Activated CD8-positive, alpha-beta memory T cell treated with anti-CD3 and anti-CD28 coated beads, Interleukin-2, amount 50 U/mL, for 48 hours (primary cell): ENCODE data around the gene LINGO1.

Experiments used
- DNase-seq: peaks from one replicate; pipeline ENCODE4 v3.0.0-alpha.2; 2020

Gene LINGO1

GRCh38 chr15:77630956-77631744, 1.6 kb downstream of the LINGO1 start:
- no peak for DNase-seq

DNA sequence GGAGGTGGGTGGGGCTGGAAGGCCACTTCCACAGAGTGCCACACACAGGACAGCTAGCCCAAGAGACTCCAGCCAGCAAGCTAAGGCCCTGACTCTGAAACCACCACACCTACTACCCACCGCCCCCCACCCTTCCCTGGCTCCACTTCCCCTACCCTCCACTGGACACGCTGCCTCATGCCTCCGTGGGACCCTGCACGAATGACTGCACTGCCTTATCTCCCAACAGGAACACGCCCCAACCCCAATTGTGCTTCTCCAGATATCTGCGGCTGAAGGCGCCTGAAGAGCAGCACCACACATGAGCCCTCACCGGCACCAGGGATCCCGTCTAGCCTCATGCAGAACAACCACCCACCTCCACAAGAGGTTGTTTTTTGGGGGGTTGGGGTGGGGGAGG, 2.7 kb downstream of the LINGO1 start:
- DNase-seq, result no peak

GRCh38 chr15:77629070-77630030, 3.4 kb downstream of the LINGO1 start:
- DNase-seq, result no peak

DNA sequence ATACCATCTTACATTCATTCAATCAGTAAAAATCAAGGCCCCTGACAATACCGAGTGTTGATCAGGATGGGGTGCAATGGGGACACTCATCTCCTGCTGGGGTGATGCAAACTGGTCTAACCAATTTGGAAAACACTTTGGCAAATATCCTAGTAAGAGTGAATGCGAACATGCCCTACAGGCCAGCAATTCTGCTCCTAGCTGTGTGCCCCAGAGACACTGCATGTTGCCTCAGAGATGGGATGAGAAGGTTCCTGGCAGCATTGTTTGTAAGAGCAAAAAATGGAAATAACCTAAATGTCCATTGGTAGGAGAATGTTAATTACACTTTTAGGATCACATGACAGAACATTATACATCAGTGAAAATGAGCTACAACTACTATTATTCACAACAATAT, 4.7 kb downstream of the LINGO1 start:
- no peak for DNase-seq

- no peak for DNase-seq
Observed at GRCh38 chr15:77627581-77627980, 5.1 kb downstream of the LINGO1 start.

DNA sequence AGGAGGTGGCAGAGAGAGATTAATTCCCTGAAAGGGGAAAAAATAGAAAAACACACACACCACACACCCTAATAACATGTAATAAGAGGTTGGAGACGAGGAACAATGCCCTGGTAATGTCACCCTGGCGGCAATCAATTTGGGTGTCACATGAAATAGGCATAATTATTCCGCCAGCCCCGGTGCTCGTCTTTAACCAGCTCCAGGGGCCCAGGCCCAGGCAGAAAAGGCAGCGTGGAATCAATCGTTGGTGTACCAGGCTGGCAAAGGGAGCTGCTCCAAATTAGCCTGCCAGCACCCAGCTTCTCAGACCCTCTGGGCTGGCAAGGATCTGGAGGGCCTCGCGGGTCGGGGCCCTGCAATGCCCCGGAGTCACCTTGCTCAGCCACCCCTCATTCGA, 5.6 kb downstream of the LINGO1 start:
- DNase-seq, result no peak

DNA sequence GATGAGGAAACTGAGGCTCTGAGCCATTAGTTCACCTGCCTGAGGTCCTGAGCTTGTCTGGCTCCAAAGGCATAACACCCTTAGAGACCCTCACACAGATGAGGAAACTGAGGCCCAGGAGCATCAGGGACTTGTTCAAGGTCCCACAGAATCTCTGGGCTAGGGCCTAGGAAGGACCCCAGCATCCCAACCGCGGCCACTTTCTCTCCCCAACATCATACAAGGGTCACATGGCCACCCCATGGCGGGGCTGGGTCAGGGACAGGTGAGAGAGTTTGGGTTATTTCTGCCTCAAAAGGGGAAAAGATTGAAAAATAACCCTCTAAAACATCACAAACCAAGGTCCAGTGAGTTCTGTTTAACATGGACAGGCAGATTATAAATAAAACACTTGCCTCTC, 6.7 kb downstream of the LINGO1 start:
- DNase-seq, result no peak

GRCh38 chr15:77625376-77625775, 7.3 kb downstream of the LINGO1 start:
- no peak for DNase-seq

GRCh38 chr15:77624868-77625267, 7.8 kb downstream of the LINGO1 start:
- DNase-seq, result no peak

DNA sequence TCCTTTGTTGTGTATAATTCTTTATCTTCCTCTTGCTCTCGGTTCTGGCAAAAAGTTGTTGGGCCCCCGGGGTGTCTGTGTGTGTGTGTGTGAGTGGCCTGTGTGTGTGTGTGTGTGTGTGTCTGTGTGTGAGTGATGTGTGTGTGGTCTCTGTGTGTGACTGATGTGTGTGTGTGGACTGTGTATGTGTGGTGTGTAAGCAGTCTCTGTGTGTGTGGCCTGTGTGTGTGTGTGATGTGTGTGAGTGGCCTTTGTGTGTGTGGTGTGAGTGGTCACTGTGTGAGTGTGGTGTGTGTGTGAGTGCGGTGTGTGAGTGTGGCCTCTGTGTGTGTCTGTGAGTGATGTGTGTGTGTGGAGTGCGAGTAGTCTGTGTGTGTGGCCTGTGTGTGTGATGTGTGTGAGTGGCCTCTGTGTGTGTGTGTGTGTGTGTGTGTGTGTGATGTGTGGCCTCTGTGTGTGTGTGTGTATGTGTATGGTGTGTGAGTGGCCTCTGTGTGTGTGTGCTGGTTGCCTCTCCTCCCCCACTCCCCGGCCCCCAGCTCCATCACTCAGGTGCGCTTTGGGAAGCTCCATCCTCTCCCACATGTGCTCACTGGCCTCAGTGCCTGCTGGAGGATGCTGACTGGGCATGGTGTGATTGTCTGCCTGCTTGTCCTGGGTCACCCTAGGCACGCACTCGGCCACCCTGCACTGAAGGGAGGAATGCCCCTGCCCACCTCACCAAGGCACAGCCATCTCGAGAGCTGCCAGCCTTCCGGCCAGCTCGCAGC, 8.8 kb downstream of the LINGO1 start:
- no peak for DNase-seq

GRCh38 chr15:77622934-77623754, 9.6 kb downstream of the LINGO1 start:
- no peak for DNase-seq

GRCh38 chr15:77622209-77622933, 10.3 kb downstream of the LINGO1 start:
- DNase-seq, result no peak

- DNase-seq, result no peak
Observed at GRCh38 chr15:77621847-77622208, 10.9 kb downstream of the LINGO1 start.

DNA sequence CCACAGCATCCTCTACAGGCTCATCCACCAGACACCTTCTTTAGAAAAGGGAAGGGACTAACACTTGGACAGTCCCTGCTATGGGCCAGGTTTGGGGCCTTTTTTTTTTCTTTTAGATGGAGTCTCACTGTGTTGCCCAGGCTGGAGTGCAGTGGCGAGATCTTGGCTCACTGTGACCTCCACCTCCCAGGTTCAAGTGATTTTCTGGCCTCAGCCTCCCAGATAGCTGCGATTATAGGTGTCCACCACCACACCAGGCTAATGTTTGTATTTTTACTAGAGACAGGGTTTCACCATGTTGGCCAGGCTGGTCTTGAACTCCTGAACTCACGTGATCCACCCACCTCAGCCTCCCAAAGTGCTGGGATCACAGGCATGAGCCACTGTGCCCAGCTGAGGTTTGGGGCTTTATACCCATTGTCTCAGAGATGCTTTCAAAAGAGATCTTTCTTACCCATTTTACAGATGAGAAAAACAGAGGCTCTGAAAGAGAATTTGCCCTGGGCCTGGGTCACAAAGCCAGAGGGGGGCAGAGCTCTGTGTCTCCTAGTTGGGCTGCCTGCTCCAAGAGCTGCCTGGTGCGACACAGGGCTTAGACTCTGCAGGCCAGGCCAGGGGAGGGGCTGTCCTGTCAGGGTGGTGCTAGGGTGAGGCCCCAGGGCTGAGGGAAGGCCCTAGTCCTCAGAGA, 11.6 kb downstream of the LINGO1 start:
- no peak for DNase-seq

DNA sequence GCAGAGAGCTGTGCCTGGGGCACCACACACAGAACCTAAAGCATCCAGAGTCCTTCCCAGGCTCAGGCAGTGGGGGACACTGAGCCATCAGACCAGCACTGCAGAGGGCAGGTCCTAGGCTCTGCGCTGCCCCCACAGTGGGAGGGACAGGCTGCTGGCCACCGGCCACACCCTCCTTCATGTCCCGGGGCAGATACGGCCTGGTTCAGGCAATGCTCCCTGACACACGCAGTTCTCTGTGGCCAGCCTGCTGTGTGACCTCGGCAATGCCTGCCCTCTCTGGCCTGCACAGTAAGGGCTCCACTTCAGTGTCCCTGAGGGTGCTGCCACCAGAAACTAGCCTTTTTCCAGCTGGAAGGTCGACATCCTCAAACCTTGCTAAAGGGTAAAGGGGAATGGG, 12.4 kb downstream of the LINGO1 start:
- no peak for DNase-seq

DNA sequence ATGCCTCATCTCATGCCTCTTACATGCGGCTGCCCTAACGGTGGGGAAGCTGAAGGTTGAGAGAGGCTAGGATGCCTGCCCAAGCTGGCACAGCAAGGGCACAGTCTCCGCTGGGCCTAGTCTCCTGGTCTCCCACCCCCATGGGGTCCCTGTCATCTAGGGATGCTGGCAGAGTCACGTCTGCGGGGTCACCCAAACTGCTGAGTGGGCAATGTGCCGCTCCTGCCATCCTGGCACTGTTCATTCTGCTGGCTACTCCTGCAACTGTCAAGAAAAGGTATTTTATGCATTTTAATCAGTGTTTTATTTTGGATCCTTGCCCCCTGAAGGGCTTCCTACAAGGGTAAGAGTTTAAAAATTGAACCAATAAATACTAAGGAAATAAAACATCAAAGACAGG, 12.8 kb downstream of the LINGO1 start:
- DNase-seq, result no peak

GRCh38 chr15:77617476-77618230, 15.1 kb downstream of the LINGO1 start:
- no peak for DNase-seq

DNA sequence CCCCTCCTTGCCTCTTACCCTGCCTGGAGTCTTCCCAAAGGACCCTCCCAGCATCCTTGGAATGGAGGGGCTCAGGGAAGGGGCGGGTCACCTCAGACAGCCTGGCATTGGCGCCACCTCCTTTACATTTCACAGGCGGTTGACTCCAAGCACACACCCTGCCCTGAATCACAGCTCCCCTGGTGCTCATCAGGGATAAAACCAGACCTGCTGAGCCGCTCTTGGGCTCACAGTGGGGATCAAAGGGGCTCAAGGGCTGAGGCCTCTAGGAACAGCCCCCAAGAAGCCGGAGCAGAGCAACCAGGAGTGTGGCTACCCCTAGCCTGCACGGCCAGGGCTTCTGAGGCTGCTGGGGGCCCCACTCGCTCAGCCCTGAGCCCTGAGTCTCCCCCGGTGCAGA, 16.6 kb downstream of the LINGO1 start:
- no peak for DNase-seq

DNA sequence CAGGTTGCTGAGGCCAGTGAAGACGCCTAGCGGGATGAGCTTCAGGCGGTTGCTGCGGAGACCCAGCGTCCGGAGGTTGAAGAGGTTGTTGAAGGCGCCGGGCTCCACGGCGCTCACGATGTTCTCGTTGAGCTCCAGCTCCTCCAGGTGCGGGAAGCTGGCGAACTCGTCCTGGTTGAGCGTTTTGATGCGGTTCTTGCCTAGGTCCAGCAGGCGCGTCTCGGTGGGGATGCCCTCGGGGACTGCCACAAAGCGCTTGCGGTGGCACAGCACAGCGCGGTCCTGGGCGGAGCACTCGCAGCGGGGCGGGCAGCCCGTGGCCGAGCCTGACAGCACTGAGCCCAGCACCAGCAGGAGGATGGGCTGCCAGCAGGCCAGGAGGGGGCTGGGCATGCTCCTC, 17.2 kb downstream of the LINGO1 start:
- DNase-seq, result no peak

DNA sequence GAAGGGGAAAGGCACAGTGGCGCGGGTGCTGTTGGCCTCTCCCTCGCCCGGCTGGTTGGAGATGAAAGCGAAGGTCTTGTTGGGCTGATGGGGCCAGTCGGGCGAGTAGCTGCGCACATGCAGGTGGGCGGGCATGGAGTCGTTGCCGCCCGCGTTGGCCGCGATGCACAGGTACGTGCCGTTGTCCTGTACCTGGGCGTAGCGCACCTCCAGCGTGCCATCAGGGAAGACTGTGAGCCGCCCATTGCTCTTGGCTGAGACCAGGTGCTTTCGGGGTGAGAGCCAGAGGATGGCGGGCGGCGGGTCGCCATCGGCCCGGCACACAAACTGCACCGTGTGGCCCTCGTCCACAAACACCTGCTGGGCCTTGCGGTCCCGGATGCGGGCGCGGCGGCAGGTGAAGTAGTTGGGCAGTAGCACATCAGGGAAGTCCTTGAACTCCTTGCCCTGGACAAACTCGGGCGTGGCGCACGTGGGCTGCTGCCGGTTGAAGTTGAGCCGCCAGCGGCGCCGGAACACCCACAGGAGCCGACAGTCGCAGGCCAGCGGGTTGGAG, 18.4 kb downstream of the LINGO1 start:
- DNase-seq, result no peak
